ENCODE results near the gene PTPRN2. TPM values are rescaled to one million over a fixed set of nuclear protein-coding genes. Genes with fewer than 3 reads are reported as not detected.

PTPRN2 gene
- total and polyA plus RNA-seq, 2 of the 13 experiments (the other 11 are each of a cell fraction or from before 2014, with no cell fraction given): 2.5 to 24.2 TPM

- no peak for TF ChIP-seq ZNF720 (CRISPR knock-in tag; IDR thresholded peaks at IDR 0.05)
- no peak for TF ChIP-seq ZNF543 (CRISPR knock-in tag; IDR thresholded peaks at IDR 0.05)
- TF ChIP-seq MTF2 (CRISPR knock-in tag; IDR thresholded peaks at IDR 0.05; ENCODE audit: borderline replicate concordance): no peak
- no peak for TF ChIP-seq SMAD9 (CRISPR knock-in tag; IDR thresholded peaks at IDR 0.05)
- no peak for TF ChIP-seq NCOA2 (CRISPR knock-in tag; IDR thresholded peaks at IDR 0.05)
These were observed 271.7 kb downstream of the PTPRN2 start (continued) for GRCh38 chr7:158315881-158316280.

GRCh38 chr7:158315326-158315725, 272.3 kb downstream of the PTPRN2 start:
- no peaks in the 10 kb centered on the region for H3K27me3 ChIP-seq (ENCODE audit: control insufficient read depth in 1 of 2, insufficient read depth in 2 of 2, low read length in 2 of 2)
- DNase-seq (ENCODE audit: low spot score) (no peak), FAIRE-seq (no peak), ATAC-seq (no peak)
- BruUV-seq (replicated peaks): no TSS peak
- no peaks in the 10 kb centered on the region for H3K4me1 ChIP-seq (ENCODE audit: insufficient read depth, low read length)
- H3K9me3 ChIP-seq (ENCODE audit: low read length): no peaks in the 10 kb centered on the region
- in situ Hi-C loops (cut with HindIII; ENCODE audit: extremely low pct_ligation_motif_present, low pct_unique_long_range_greater_than_20kb): no loop called here
- ChIA-PET POLR2A (no interaction called here), CTCF (ENCODE audit: low intra/inter-chr PET ratio, low total read pairs) (no interaction called here)
- no peak overlapping the region for H3K9ac ChIP-seq (ENCODE audit: insufficient read depth, low read depth, low read length)
- no peaks in the 10 kb centered on the region for H3K79me2 ChIP-seq (ENCODE audit: insufficient read depth, low read length)
- no peak overlapping the region for H3K4me2 ChIP-seq (ENCODE audit: low read depth, low read length)
- 74% methylated on average over 11 of the region's 11 CpGs for WGBS (ENCODE audit: low lambda C conversion rate)
- H2AFZ ChIP-seq (ENCODE audit: low read length): no peak overlapping the region
- intact Hi-C loops (cut with micrococcal nuclease; ENCODE audit: unreplicated experiment): no loop called here
- no peak overlapping the region for H3K4me3 ChIP-seq (replicated peaks in 1 of 3; ENCODE audit: insufficient read depth in 1 of 3, low read depth in 2 of 3, low read length in 3 of 3)
- TF ChIP-seq PRMT3 (CRISPR knock-in tag; IDR thresholded peaks at IDR 0.05; ENCODE audit: borderline replicate concordance, low read depth): no peak
- no peak for TF ChIP-seq ELK4 (CRISPR knock-in tag; IDR thresholded peaks at IDR 0.05; ENCODE audit: borderline replicate concordance)
- TF ChIP-seq TMF1 (CRISPR knock-in tag; IDR thresholded peaks at IDR 0.05; ENCODE audit: low read depth): no peak
- TF ChIP-seq, protein P1, sequence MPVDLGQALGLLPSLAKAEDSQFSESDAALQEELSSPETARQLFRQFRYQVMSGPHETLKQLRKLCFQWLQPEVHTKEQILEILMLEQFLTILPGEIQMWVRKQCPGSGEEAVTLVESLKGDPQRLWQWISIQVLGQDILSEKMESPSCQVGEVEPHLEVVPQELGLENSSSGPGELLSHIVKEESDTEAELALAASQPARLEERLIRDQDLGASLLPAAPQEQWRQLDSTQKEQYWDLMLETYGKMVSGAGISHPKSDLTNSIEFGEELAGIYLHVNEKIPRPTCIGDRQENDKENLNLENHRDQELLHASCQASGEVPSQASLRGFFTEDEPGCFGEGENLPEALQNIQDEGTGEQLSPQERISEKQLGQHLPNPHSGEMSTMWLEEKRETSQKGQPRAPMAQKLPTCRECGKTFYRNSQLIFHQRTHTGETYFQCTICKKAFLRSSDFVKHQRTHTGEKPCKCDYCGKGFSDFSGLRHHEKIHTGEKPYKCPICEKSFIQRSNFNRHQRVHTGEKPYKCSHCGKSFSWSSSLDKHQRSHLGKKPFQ (CRISPR knock-in tag; IDR thresholded peaks at IDR 0.05; ENCODE audit: insufficient replicate concordance): no peak
- TF ChIP-seq ZNF597 (CRISPR knock-in tag; IDR thresholded peaks at IDR 0.05): no peak
- H4K20me1 ChIP-seq (ENCODE audit: insufficient read depth, low read length): peaks cover 4% of the 10 kb centered on the region; the same call in 1 of the 2 replicates
- H3K27ac ChIP-seq (ENCODE audit: extremely low read length, insufficient read depth, low read length): no peak overlapping the region
- H3K36me3 ChIP-seq (replicated peaks in 1 of 2; ENCODE audit: control insufficient read depth in 1 of 2, insufficient read depth in 2 of 2, low read length in 2 of 2): peaks cover 0 to 1% of the 10 kb centered on the region in 2 experiments; a peak in 1 of 5 replicates
